HG03457 (cell line): Measurements from ENCODE around the gene ZNRF1.
"Not testable (repeated sequence)": the region's sequence is repeated elsewhere in the genome, so short reads cannot be mapped to it uniquely, and the experiment has no call there.

Experiments
- ATAC-seq: cut with Tn5 transposase; IDR thresholded peaks from one replicate; pipeline ENCODE4 v1.9.1; 2021; ENCODE audit warnings: moderate number of reproducible peaks; ENCODE audit not compliant: unreplicated experiment

Gene ZNRF1

GRCh38 chr16:75026239-75026891, 27.5 kb downstream of the ZNRF1 start:
- not testable (repeated sequence) for ATAC-seq

DNA sequence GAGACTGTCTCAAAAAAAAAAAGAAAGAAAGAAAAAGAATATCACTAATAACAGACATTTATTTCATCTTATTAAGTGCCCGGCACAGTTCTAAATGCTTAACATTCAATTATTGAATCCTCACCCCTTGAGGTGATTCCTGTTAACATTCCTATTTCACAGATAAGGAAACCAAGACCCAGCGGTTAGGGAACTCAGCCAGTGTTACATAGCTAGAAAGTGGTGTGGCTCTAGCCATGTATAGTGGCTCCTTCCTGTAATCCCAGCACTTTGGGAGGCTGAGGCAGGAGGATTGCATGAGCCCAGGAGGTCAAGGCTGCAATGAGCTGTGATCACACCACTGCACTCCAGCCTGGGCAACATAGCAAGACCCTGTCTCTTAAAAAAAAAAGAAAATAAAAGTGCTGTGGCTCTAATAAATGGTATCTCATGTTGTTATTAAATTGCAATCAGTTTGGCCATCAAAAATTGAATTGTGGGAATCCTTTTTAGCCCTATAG, 28.1 kb downstream of the ZNRF1 start:
- ATAC-seq = no peak

DNA sequence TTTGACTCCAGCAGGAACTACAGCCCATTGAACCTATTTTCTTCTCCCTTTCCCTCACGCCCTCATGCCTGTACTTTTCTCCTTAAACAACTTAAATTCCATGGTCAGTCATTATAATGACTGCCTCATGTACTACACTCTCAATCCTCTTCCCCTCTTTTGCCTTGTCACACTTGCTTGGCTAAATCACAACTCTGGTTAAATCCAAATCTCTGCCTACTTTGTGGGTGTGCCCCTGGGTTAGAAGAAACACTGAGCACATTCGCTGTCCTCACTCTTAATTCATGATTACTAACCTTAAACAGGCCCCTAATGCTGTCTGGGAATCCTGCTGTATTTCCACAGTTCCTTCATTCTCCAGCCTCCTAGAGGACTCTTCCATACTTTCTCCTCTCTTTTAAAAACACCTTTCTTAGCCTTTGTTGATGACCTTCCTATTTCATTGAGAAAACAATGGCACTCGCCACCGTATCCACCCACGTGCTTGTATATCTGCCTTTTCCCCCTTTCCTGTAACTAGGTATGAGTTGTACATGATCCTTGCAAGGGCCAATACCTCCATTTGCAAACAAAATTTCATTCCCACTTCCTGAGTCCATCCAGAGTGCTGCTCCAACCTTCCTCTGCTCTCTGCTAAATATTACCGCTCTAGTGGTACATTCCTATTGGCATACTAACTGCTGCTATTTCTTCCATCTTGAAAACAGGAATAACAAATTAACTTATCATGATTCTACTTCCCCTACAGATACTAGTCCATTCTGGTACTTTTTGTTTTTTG, 28.9 kb downstream of the ZNRF1 start:
- no peak for ATAC-seq

DNA sequence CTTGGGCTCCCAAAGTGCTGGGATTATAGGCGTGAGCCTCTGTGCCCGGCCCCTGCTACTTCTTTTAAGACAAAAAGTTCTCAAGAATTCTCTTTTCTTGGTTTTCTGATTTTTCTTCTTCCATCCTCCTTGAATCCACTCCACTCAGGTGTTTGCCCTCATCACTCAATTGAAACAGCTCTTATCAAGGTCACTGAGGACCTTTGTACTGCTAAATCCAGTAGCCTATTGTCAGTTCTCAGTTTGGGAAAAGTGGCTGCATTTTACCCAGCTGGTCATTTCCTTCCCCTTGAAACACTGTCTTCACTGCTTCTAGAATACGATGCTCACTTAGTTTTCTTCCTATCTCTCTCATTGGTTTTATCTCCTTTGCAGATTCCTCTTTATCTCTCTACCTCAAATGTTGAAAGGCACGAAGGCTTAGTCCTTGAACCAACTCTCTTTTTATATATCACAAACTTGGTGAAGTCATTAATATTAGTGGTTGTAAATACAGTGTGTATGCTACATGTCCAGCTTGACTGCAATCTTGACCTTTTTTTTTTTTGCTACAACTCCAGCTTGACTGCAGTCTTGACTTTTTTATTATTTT, 29.8 kb downstream of the ZNRF1 start:
- ATAC-seq = no peak

DNA sequence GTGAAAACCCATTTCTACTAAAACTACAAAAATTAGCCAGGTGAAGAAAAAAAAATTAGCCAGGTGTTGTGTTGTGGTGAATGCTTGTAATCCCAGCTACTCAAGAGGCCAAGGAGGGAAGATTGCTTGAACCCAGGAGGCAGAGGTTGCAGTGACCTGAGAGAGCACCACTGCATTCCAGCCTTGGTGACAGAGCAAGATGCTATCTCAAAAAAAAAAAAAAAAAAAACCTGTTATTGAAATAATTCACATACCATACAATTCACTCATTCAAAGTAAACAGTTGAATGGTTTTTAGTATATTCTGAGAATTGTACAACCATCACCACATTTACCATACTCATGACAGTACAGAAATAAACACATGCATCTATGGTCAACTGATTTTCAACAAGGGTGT, 31.0 kb downstream of the ZNRF1 start:
- no peak for ATAC-seq

GRCh38 chr16:75032655-75033054, 33.8 kb downstream of the ZNRF1 start:
- no peak for ATAC-seq

DNA sequence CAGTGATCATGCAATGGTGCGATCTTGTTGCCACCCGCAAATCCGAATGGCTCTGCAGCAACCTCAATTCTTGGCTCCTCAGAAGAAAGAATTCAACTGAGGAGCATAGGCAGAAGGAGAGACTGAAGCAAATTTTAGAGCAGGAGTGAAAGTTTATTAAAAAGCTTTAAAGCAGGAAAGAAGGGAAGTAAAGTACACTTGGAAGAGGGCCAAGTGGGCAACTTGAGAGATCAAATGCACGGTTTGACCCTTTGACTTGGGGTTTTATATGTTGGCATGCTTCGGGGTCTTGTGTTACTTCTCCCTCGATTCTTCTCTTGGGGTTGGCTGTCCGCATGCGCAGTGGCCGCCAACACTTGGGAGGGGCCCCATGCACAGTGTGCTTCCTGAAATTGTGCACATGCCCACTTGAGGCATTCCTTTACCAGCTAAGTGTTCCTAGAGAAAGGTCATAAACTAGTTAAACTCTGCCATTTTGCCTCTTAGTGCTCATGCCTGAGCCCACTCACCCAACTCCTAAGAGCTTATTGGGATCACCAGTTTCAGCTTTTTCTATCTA, 36.7 kb downstream of the ZNRF1 start:
- ATAC-seq = no peak

GRCh38 chr16:75038036-75038858, 39.4 kb downstream of the ZNRF1 start:
- ATAC-seq = no peak

DNA sequence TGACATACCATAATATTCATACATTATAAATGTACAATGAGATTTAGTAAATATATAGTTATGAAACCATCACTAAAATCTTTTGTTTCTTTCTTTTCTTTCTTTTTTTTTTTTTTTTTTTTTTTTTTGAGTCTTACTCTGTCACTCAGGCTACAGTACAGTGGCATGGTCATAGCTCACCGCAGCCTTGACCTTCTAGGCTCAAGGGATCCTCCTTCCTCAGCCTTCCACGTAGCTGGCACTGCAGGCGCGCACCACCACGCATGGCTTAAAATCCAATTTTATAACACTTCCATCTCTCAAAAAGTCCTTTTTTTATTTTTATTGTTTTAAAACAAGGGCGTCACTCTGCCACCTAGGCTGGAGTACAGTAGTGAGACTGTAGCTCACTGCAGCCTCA, 41.1 kb downstream of the ZNRF1 start:
- ATAC-seq = no peak

- ATAC-seq = no peak
Measured at GRCh38 chr16:75042426-75043174, 43.8 kb downstream of the ZNRF1 start.

- ATAC-seq = no peak
Measured at GRCh38 chr16:75043175-75043895, 44.5 kb downstream of the ZNRF1 start.

DNA sequence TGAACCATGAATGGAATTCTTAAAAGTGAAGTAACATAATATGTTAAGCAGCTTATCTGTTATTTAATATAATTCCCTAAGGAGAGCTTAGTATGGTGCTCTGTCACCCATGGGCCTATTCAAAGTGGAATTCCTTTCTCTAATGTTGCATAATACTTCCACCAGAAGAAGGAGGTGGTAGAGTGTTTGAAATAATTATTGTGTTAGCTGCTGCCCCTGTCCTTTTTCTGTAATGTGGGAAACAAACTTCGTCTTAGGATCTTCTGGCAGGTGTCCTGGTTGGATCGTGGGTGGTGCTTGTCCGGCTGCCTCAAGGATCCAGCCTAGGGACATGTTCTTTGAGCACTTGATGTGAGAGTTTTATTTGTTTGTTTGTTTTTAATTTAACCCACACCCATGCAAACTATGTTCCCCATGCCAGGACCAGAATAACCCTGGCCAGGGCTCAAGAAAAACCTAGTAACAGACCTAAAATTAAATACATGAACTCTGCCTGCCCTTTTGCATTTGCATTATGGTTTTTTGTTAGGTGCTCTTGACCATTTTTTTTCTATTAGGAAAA, 46.1 kb downstream of the ZNRF1 start:
- no peak for ATAC-seq

GRCh38 chr16:75045424-75045823, 46.6 kb downstream of the ZNRF1 start:
- ATAC-seq = no peak

DNA sequence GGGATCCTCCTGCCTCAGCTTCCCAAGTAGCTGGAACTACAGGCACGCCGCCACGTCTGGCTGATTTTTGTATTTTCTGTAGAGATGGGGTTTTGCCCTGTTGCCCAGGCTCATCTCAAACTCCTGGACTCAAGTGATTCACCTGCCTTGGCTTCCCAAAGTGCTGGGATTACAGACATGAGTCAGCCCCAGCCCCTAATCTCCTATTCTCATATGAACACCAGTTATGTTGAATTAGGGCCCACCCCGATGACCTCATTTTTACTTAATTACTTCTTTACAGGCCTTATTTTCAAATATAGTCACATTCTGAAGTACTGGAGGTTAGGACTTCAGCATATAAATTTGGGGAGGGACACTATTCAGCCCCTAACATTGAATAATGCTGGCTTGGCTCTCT, 49.2 kb downstream of the ZNRF1 start:
- ATAC-seq = no peak

- ATAC-seq = no peak
Measured at GRCh38 chr16:75048530-75048929, 49.7 kb downstream of the ZNRF1 start.

- no peak for ATAC-seq
Measured at GRCh38 chr16:75052481-75053202, 53.8 kb downstream of the ZNRF1 start.

GRCh38 chr16:75053791-75054555, 55.1 kb downstream of the ZNRF1 start:
- no peak for ATAC-seq

DNA sequence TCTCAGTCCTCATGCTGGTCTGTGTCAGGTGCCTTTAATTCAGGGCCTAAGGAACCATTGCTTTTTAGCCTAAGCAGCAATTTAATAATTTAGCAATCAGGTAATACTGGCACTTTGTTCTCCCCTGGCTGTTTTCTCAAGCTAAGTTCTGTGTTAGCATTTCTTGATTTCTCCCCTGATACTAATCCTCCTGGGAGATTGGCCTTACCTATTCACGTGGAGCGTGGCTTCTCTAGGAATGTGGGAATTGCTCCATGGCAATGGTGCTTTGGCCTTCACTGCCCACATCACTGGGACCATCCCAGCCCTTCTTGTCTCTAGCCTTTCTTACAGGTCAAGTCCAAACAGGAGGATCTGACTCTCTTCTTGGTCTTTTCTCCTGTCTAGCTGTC, 55.7 kb downstream of the ZNRF1 start:
- no peak for ATAC-seq
